BE2C (cell line): ENCODE data around the gene DARS2.

ENCODE experiments used
- DNase-seq: peaks from one replicate; pipeline ENCODE4 v3.0.0-alpha.2; 2020
- H3K27me3 ChIP-seq: fragments of 250-450 bp; sonication (Bioruptor Pico); 2 replicates; pipeline ENCODE4 v1.5.1; 2020; ENCODE audit warnings: mild to moderate bottlenecking
- H3K36me3 ChIP-seq: fragments of 250-450 bp; sonication (Bioruptor Pico); 2 replicates; pipeline ENCODE4 v1.5.1; 2020; ENCODE audit warnings: mild to moderate bottlenecking
- H3K4me1 ChIP-seq: fragments of 250-450 bp; sonication (Bioruptor Pico); 2 replicates; pipeline ENCODE4 v1.5.1; 2020
- H3K4me3 ChIP-seq: 2 replicates; pipeline ENCODE4 v1.5.1; 2011; ENCODE audit warnings: low read depth, low read length
- H3K9me3 ChIP-seq: fragments of 250-450 bp; sonication (Bioruptor Pico); 2 replicates; pipeline ENCODE4 v1.5.1; 2020
- TF ChIP-seq, protein P1 (sequence below): IDR thresholded peaks from 2 replicates; pipeline ENCODE4 v1.5.1; 2012; ENCODE audit warnings: mild to moderate bottlenecking, low read depth, low read length

DARS2 gene

DNA sequence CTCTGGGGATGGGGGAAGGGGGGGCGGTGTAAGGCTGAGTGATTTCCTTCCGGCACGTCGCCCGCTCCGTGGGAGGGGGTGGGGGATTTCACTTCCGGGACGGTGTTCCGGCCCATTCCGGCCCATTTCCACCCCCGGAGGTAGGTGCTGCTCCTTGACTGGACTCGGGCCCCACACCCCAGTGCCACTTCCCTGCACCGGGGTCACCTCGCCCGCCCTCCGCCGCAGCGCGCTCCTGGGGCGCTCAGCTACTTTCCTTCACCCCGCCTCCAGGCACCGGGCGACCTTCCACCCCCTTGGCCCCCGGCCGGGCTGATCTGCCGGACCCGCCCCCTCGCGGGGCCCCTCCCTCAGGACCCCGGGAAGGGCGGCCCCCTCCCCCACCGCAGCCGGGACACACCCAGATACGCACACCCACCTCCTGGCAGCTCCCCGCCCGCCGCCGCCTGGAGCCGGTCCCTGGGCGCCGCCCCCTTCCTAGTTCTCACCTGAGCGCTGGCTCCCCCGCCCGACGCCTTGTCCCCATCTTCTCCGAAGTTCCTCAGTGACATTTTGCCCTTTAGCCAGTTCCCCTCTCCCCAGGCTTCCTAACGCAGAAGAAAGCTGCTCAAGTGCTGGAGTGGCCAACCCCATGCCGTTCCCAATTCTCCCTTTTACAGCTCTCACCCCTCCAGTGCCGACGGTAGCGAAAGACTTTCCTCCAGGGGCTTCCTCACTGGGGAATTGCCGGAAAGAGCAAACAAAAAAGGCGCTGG is 44.0 kb downstream of the DARS2 start, which contains the start of gene ZBTB37:
TSS of gene ZBTB37 (plus strand) at position 115 of the 755 bp plus-strand sequence. CDS start 1,846 bp downstream, outside the sequence.
- no peaks in the 10 kb centered on the region for H3K9me3 ChIP-seq
- no peaks in the 10 kb centered on the region for H3K27me3 ChIP-seq
- DNase-seq: peak; percentile 92
- peaks cover 12% of the 10 kb centered on the region for H3K4me1 ChIP-seq
- H3K4me3 ChIP-seq: peak within 1 kb of the TSS; percentile 95
- TF ChIP-seq, protein P1, sequence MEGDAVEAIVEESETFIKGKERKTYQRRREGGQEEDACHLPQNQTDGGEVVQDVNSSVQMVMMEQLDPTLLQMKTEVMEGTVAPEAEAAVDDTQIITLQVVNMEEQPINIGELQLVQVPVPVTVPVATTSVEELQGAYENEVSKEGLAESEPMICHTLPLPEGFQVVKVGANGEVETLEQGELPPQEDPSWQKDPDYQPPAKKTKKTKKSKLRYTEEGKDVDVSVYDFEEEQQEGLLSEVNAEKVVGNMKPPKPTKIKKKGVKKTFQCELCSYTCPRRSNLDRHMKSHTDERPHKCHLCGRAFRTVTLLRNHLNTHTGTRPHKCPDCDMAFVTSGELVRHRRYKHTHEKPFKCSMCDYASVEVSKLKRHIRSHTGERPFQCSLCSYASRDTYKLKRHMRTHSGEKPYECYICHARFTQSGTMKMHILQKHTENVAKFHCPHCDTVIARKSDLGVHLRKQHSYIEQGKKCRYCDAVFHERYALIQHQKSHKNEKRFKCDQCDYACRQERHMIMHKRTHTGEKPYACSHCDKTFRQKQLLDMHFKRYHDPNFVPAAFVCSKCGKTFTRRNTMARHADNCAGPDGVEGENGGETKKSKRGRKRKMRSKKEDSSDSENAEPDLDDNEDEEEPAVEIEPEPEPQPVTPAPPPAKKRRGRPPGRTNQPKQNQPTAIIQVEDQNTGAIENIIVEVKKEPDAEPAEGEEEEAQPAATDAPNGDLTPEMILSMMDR: no peak
- peaks cover 43% of the 10 kb centered on the region for H3K36me3 ChIP-seq

DNA sequence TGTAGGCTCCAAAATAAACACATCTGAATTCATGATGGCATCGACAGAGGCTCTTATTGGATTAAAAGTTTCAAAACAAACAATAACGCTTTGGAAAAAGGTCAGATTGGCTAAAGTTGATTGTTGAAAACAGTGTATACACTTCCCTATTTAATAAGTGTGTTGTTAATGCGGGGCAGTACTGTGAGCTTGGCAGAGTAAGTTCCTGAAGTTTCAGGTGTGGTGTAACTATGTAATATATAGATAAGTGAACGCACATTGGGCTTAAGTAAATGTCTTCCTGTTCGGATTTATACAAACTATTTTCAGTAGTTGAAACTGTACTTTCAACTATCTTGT is 44.5 kb downstream of the DARS2 start:
- Histone ChIP-seq H3K9me3 (no peaks in the 10 kb centered on the region), H3K36me3 (peaks cover 37% of the 10 kb centered on the region), H3K27me3 (no peaks in the 10 kb centered on the region), H3K4me1 (peaks cover 12% of the 10 kb centered on the region), H3K4me3 (peak overlapping the region; percentile 95)
- DNase-seq: no peak
- TF ChIP-seq, protein P1: no peak

DNA sequence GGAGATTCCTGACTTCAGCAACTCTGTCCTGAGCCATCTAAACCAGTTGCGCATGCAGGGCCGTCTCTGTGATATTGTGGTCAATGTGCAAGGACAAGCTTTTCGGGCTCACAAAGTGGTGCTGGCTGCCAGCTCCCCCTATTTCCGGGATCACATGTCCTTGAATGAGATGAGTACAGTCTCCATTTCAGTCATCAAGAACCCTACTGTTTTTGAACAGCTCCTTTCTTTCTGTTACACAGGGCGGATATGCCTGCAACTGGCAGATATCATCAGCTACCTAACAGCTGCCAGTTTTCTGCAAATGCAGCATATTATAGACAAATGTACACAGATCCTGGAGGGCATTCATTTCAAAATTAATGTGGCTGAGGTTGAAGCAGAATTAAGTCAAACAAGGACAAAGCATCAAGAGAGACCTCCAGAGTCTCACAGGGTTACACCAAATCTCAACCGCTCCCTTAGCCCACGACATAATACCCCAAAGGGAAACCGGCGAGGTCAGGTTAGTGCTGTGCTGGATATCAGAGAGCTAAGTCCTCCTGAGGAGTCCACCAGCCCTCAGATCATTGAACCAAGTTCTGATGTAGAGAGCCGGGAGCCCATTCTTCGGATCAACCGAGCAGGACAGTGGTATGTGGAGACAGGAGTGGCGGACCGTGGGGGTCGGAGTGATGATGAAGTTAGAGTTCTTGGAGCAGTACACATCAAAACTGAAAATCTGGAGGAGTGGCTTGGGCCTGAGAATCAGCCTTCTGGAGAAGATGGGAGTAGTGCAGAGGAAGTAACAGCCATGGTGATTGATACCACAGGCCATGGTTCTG is 46.0 kb downstream of the DARS2 start:
- TF ChIP-seq, protein P1: no peak
- peak; percentile 31 for DNase-seq

DNA sequence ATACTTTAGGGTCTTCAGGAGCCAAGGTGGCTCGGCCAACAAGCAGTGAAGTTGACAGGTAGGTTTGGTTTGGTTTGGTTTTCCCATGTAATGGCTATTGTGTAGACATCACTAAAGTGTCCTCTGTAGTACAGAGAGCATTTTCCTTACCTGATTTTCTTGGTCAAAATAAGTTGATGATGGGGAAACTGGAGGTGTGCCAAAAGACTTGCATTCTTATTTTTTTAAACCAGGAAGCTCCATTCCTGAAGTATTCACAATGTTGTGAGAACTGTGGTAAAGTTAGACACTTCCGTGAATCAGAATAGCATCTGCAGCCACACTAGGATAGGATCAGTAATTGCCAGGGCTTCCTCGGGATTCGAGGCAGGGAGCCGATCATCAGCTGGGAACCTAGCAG is 46.6 kb downstream of the DARS2 start:
- no peaks in the 10 kb centered on the region for H3K27me3 ChIP-seq
- TF ChIP-seq, protein P1: no peak
- H3K4me3 ChIP-seq: no peak overlapping the region
- peaks cover 12% of the 10 kb centered on the region for H3K4me1 ChIP-seq
- peaks cover 16% of the 10 kb centered on the region for H3K36me3 ChIP-seq
- H3K9me3 ChIP-seq: no peaks in the 10 kb centered on the region
- DNase-seq: no peak

More for the DNA sequence above, 46.0 kb downstream of the DARS2 start:
- H3K9me3 ChIP-seq: no peaks in the 10 kb centered on the region
- H3K27me3 ChIP-seq: no peaks in the 10 kb centered on the region
- H3K4me3 ChIP-seq: peak overlapping the region; percentile 95
- peaks cover 12% of the 10 kb centered on the region for H3K4me1 ChIP-seq
- peaks cover 22% of the 10 kb centered on the region for H3K36me3 ChIP-seq

DNA sequence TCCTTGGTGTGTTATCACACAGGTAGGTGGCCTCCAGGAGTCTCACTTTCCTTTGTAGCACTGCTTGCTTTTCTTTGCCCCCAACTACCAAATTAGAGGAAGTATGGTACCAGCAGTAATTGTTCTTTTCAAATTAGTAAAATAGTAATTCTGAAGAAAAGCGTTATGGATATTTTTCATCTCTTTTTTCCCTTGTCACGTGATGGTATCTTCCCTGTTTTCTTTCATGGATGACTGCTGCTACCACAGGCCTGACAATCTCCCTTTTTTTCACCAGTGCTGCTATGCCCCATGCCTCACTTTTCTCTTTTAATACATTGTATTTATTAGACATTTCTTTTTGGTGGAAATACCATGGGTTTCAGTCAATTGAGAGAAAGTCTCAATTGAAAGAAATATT is 47.0 kb downstream of the DARS2 start:
- Histone ChIP-seq H3K4me3 (no peak overlapping the region), H3K36me3 (peaks cover 12% of the 10 kb centered on the region), H3K9me3 (no peaks in the 10 kb centered on the region), H3K27me3 (no peaks in the 10 kb centered on the region), H3K4me1 (peaks cover 12% of the 10 kb centered on the region)
- TF ChIP-seq, protein P1: peak; percentile 3; the same call in 1 of the 2 replicates
- DNase-seq: no peak
